Activated T-cell treated with anti-CD3 and anti-CD28 coated beads for 48 hours (primary cell): Measurements from ENCODE around the gene ABCG1.

Experiments
- DNase-seq: peaks from one replicate; pipeline ENCODE4 v3.0.0-alpha.2; 2020; ENCODE audit warnings: low read depth

The ABCG1 gene

DNA sequence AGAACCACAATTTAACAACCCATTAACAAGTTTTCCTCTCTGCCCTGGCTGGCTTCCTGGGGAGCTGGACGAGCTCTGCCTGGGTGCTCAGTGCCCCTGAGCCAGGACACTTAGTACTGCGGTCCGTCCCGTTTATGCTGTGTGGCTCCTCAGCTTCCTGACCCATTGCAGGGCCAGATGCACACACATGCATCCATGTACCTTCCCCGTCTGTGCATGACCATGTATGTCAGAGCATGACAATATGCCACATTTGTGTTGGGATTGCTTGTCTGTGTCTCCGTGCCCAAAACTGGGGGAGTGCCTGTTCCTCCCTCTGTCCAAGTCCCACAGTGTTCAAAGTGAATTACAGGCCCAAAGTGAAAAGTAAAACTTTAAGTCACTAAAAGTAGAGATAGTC lies 106.0 kb downstream of the ABCG1 start:
- DNase-seq, result no peak

DNA sequence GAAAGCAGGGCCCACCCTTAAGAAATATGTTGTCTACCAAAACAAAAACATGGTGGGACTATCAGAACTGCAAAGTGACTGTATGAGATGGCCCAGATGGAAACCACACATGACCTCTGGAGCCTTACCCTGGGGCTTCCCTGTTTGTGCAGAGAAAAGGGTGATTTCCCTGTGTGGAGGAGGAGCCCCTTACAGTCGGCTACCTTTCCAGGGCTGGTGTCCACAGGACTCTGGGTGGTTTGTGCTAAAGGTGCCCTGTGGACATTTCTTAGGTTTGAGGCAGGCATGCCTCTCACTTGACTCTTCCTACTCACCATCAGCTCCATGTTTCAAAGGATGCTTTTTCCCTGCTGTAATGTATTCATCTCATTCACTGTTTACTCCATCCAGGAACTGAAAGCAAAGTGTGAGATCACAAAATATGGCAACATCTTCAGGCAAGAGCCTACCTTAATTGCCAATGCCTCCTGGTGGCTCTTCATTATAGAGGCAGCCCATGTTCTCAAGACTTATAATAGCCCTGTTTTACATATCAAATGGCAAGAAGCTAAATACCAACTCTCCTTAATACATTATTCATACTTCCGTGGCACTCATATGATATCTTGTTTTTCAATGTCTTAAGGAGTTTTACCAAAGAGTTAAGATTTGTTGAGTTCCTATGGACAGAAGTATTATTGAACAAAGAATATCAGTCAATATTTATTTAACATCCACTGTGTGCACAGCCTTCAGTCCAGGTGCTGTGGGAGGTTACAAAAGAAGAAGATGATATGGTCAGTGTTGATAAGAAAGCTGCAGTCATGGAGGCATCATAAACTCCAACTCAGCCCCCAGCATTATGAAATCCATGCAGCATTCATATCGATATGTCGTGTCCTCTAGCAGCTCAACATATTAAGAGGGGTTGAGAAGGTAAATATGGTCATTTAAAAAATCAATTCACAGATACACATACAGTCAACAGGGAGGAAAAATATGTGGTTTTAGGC lies 111.7 kb downstream of the ABCG1 start:
- no peak for DNase-seq

DNA sequence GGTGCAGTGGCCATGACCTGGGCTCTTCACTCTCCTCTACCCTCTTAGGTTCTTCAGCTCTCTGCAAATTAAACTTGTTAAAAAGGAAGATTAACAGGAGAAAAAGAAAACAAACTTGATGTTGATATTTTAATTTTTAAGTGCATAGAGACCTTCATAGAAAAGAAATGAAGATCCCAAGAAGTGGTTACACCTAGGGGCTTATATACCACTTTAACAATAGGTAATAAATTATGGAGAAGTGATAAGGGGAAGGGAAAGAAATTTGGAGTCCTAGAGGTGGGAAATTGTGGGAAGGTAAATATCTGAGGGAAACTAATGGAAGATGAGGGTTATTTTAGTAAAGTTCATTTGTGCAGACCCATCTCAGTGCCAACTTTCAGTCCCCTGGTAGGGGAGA lies 112.7 kb downstream of the ABCG1 start:
- no peak for DNase-seq

DNA sequence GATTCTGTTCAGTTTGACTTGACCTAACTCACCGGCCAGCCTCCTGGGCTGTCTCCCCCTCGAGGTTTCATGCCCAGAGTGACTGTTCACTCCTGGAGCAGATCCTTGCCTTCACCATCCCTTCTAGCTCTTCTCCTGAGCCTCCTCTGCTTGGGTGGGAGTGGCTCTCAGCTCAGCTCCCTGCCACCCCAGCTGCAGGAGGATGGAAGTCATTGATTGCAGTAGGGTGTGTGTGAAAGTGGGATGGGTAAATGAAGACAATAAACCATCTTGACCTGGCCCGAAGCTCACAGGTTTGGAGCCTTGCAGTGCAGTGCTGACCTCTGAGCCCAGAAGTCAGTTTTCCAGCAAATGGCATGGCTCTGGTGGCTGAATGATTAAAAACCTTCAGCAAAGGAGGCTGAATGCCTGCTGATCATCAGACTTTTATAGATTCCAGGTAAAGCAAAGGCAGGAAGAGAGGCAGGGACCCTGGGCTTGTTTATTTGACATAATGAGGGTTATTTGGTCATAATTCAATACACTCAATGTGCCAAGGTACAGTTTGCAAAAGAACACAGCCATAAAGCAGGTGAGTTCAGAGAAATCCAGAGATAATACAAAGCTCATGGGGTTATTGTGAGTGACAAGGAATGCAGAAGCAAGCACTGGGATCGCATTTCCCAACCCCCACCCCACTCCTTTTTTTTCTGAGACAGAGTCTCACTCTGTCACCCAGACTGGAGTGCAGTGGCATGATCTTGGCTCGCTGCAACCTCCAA lies 113.8 kb downstream of the ABCG1 start:
- DNase-seq, result no peak

DNA sequence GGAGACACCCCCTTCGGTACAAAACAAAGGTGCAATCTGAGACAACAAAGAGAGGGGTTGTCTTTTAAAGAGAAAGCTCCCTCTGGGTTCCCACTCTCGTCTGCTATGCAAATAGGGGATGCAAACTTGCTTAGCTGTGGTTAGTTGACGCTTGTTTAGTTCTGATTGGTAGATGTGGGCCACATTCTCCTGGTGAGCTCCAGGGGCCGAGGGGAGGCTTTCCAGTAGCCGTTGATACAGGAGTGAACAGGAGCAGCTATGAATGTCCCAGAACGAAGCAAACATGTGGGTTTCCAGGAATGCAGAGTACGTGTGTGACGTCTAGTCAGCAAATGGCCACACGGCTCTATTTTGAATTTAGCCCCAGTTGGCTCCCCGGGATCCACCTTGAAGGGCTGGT lies 117.1 kb downstream of the ABCG1 start:
- no peak for DNase-seq

DNA sequence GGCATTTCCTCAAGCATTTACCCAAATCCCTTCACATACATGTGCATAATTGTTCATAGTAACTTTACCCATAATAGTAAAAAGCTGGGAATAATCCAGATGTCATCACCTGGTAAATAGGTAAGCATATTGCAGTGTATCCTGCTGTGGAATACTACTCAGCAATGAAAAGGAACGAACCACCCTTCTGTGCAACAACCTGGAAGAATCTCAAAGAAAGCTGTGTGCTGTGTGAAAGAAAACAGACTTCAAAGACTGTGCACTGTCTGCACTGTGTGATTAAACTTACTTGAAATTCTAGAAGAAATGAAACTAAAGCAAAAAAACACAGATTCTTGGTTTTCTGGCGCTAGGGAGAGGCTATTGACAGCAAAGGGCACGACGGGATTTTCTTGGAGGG lies 118.3 kb downstream of the ABCG1 start:
- no peak for DNase-seq

DNA sequence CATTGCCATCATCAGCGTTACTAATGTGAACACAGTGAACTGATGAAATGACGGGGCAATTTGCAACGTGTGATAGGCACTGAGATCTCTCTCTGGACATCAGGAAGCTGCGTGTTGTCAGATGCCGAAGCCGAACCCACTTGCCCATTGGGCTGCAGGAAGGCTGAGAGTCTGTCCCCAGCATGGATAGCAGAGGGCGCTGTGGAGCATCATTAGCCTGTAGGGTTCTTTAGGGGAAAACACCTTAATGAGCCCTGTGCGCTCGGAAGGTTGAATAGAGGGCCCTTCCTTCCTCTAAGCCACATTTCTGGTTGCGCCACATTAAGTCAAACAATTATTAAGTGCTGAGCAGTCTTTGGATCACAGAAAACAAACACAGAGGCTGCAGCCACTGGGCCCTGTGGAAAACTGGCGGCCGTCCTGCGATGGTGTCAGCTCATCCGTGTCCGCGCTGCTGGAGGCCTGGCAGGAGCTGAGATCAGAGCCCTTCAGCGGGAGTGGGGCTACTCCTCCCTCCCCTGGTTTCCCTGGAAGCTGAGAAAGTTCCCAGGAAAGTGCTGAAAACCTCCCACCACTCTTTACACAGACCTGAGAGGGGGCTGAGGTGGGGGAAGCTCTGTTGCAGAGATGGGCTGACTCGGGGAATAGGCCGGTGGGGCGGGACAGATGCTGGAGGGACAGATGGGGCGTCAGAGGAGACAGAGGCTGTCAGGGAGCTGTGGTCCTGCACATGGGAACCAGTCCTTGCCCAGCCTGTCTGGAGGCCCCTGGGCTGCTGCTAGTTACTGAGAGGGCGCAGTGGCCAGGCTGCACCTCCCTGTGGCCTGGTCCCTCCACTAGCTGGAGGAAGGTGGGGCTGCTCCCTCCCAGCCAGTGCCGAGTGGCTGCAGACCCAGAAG lies 119.1 kb downstream of the ABCG1 start:
- peak; percentile 73 for DNase-seq

DNA sequence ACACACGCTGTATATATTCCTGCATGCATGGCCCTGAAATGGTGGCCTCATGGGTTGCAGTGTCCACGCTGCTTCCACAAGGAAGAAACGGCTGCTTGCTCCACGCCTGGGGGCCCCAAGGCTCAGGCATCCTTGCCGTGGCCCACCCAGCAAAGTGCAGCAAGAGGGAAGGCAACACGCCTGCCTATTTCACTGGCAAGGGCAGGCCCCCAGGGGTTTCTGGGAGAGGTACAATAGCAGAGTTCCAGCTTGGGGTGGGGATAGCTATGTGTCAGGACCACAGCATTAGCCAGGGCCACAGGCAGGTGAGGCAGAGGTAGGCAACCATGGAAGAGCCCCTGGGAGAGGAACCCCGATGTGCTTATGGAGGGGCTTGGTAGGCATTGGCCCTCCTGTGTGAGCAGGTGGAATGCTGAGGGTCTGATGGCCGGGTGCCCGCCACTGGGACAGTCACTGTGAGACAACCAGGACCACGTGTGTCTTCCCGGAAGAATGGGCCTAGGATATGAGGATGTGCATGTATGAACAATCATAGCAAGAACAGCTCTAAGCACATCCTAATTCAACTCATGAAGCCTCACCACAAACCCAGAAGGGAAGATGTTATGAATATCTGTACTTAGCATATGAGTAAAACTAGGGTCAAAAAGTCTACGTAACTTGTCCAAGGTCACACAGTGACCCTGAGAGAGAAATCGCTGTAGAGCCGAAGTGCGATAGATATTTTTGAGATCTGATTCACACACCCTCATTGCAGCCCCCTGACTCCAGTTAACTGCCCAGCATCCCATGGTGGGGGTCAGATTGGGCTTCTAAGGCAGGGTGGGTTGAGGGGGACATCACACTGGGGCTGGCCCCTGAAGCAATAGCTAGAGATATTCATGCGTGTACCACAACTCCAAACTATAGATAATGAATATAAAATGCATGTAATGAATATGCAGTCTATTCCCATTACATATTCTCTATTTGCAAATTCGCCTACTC lies 120.1 kb downstream of the ABCG1 start:
- DNase-seq, result no peak

DNA sequence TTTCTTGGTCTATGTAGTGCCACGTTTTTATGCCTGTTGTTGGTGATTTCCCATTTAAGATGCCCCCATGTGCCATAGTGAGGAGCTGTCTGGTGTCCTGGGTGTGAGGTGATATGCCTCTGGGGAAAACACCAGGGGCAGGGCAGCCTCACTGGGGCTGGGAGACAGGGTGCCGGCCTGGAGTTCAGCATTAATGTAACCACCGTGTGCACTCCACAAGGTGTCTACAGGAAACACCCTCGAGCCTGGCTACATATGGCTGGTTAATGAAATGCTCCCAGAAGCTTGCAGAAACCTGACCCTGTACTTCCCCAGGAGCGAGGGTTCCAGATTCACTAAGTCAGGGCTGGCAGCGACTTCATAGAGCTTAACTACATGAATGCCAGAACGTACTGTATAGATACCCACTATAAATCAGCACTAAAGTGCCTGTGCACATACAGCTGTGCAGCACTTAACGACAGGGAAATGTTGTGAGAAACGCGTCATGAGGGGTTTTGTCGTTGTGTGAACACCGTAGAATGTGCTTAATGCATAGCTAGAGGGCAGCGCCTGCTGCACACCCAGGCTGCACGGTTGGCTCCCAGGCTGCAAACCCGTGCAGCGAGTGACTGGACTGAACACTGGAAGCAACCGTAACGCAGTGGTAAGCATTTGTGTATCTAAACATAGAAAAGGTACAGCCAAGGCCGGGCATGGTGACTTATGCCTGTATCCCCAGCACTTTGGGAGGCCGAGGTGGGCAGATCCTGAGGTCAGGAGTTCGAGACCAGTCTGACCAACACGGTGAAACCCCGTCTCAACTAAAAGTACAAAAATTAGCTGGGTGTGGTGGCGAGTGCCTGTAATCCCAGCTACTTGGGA lies 121.5 kb downstream of the ABCG1 start:
- no peak for DNase-seq

DNA sequence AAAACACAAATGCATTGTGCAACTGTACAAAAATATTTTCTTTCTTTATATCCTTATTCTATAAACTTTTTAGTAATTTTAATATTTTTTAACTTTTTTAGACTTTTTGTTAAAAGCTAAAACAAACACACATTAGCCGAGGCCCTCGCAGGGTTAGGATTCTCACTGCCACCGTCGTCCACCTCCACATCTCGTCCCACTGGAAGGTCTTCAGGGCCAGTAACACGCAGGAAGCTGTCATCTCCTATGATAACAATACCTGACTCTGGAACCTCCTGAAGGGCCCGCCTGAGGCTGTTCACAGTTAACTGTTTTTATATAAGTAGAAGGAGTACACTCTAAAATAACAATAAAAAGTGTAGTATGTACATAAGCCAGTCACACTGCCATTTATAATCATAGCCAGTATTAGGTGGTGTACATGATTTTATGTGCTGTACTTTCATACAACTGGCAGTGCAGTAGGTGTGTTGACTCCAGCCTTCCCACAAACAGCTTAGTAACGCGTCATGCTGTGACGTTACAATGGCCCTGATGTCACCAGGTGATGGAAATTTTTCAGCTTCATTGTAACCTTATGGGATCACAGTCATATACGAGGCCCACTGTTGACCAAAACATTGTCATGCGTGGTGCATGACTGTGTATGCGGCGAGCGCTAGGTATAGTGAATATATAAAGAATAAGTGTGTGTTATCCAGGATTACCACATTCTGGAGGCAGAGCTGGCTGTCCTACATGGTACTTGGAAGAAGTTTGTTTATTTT lies 123.0 kb downstream of the ABCG1 start:
- DNase-seq, result no peak

DNA sequence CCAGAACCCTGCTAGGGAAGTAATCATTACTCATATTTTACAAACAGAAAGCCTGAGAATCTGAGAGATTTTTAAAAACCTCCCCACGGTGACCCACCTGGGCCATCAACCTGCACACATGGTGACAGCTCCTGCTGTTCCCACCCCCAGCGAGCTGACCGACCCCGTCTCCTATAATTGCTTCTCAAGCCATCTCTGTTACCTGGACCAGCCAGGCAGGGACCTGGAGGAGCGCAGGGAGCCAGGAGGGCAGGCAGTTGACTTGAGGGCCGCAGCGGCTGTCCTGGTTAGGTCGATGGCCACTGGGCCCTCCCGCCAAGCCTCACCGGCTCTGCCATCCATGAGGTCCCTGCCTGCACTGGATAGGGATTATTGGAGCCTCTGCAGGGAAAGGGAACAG lies 124.2 kb downstream of the ABCG1 start:
- no peak for DNase-seq

DNA sequence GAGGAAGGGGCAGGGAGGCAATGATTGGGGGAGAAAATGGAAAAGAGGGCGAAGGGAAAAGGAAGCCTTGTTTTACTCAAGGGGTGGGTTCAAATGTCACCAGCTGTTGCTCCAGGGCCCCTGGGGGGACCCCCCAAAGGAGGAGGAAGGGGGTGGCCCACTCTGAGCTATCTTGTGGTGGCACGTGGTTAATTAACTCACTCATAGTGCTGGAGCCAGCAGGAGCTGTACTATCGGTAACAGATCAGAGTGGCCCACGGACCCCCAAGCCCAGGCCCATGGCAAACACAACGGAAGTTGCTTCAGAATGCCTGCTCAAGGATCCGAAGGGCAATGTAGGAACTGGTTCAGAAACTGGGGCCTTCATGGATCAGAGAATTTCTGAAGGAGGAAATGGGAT lies 124.6 kb downstream of the ABCG1 start:
- DNase-seq, result no peak

DNA sequence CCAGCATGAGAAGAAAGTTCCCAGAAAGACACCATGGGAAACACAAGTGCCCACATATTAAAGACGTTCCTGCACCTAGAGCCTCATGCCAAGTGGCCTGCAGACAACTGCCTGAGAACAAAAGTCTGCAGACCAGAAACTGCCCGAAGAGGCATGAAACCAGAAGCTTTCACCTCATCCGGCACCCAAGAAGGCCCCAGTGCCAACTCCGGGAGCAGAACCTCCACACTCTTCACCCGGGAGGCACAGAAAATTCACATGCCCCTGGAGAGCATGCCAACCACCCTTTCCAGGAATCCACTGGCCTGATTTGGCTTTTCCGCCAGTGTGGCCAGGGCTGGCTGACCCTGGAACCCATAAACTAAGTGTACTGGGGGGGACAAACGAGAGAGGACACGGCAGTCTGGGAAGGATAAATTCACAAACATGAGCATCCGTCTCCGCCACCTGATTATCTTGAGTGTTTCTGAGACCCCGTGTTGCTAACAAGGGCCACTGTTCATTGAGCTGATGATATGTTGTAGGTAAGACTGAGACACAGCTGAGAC lies 125.1 kb downstream of the ABCG1 start:
- no peak for DNase-seq

DNA sequence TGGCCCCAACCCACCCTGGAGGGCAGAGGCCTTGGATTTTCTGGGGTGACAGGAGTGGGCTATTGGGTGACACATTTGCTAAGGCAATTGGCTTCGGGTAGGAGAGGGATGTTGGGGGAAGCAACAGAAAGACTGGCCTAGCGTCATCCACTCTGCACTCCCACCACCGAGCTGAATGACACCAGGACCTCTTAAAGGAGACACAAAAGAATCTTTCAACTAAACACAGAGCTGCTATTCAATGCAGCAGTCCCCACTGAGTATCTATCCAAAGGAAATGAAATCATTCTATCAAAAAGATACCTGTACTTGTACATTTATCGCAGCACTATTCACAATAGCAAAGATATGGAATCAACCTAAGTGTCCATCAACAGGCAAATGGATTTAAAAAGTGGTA lies 125.7 kb downstream of the ABCG1 start:
- DNase-seq, result no peak

DNA sequence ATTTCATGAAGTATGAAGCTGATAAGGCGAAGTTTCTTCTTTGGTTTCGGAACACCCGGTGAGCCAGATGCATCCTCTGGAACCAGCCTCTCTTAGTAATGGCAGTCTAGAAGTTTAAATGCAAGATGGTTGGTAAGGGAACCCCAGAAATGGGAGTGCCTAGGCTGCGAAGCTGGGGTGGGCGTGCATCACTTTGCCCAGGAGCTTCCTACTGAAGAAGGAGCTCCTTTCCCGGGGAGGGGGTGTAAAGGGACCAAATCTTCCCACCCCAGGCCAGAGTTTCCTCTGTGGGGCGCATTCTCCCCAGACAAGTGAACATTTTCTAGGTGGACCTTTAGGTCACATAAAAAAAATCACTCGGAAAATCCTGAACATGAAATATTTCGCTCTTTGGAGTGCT lies 127.5 kb downstream of the ABCG1 start:
- no peak for DNase-seq
